Endothelial cell of hepatic sinusoid (primary cell): ENCODE results near the gene UPK3B.
"Not testable (repeated sequence)": the region's sequence is repeated elsewhere in the genome, so short reads cannot be mapped to it uniquely, and the experiment has no call there.

Experiments used
- in situ Hi-C: cut with HindIII; loops from 2 replicates; pipeline ENCODE4 v1.10.0; 2017; ENCODE audit warnings: low sequenced_read_pairs

The UPK3B gene

DNA sequence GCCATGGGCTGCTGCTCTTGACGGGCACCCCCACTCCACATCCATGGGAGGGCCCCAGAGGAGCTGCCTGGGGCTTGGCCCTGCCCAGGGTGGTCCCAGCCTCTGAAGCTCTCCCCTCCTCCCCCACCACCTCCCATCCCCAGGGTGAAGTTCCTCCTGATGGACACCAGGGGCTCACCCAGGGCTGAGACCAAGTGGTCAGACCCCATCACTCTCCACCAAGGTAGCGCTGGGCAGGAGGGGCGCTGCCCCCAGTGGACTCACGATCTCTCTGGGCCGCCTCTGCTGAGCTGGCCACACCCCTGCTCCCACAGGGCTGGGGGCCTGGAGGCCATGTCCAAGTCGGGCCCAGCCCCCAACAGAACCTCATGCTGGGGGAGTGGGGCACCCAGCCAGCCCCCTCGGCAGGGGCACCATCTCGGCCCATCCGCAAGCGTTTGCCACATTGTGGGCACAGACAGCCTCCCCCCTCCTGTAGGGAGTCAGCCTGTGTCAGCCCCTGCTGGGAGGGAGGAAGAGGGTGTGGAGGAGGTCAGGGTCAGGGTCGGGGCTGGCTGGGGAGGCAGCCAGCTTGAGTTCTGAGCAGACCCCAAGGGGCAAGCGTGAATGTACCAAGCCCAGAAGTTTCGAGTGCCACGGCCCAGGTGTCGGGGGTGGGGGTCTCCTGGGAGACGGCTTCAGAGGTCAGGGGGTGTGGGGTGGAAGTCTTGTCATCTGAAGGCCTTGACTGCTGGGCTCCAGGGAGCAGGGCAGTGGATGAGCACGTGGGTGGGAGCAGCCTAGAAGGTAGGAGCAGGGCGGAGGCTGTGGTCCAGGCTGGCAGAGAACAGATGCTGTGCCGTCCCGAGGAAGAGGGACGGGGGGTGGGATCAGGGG, 2.8 kb downstream of the UPK3B start:
- in situ Hi-C loops = no loop called here

DNA sequence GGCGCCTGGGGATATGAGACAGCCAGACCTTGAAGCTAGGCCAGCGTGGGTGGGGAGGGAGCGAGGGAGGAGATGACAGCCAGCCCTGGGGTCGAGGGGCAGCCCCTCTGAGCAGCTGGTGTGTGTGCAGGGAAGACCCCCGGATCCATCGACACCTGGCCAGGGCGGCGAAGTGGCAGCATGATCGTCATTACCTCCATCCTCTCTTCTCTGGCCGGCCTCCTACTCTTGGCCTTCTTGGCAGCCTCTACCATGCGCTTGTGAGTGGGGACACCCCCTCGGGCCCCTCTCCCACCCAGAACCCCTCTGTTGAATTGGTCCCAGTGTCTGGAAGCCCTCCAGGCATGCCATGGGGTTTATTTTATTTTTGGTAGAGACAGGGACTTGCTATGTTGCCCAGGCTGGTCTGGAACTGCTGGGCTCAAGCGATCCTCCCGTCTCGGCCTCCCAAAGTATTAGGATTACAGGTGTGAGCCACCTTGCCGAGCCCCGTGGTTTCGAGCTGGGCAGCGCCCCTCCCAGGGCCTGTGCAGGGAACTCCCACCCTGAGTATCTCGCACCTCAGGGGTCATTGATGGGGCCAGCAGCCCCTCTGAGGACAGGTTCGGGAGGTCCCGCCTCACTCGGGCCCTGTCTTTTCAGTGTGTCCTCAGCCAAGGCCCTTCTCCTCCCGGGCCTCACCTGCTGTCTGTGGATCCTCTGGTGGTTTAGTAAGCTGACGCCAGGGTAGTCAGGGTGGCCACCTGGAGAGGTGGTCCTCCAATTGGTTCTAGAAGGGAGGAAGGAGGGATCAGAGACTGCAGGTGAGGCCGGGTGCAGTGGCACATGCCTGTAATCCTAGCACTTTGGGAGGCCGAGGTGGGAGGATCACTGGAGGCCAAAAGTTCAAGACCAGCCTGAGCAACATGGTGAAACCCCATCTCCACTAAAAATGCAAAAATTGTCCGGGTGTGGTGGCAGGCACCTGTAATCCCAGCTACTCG, 3.8 kb downstream of the UPK3B start:
- in situ Hi-C loops = no loop called here

DNA sequence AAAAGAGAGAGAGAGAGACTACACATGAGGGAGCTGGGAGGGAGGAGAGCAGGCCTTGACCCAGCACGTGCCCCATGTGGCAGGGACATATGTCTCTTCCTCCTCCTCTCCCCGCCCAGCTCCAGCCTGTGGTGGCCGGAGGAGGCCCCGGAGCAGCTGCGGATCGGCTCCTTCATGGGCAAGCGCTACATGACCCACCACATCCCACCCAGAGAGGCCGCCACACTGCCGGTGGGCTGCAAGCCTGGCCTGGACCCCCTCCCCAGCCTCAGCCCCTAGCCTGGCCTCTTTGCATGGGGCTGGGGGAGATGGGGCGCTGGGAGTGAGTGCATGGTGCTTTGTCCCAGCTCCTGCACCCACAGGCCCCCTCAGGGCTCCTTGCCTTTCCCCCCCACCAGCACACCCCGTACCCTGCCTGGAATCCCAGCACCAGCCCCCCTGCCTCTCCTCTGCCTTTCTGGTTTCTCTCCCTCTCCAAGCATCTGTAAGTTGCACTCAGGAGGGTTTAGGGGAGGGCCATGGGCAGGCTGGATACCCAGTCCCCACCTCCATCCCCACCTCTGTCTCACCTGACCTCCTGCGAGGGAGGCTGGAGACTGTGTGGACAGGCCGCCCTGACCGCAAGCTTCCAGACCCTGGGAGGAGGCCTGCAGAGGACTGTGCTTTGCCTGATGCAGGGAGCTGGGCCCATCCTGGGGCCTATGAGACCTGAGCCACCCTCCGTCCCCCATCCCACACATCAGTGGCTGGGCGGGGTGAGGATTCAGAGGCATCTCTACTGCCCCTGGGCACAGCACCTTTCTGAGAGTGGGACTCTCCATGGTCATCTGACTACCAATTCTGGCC, 4.8 kb downstream of the UPK3B start:
- in situ Hi-C loops = no loop called here

- in situ Hi-C loops = no loop called here
These were observed 5.7 kb downstream of the UPK3B start for GRCh38 chr7:76515999-76516443.

DNA sequence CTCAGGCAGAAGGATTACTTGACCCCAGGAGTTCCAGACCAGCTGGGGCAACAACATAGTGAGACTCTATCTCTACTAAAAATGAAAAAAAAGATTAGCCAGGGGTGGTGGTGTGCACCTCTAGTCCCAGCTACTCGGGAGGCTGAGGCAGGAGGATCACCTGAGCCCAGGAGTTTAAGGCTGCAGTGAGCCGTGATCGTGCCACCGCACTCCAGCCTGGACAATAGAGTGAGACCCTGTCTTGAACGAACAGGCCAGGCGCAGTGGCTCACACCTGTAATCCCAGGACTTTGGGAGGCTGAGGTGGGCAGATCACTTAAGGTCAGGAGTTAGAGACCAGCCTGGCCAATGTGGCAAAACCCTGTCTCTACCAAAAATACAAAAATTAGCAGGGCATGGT, 6.6 kb downstream of the UPK3B start:
- in situ Hi-C loops = not testable (repeated sequence)

DNA sequence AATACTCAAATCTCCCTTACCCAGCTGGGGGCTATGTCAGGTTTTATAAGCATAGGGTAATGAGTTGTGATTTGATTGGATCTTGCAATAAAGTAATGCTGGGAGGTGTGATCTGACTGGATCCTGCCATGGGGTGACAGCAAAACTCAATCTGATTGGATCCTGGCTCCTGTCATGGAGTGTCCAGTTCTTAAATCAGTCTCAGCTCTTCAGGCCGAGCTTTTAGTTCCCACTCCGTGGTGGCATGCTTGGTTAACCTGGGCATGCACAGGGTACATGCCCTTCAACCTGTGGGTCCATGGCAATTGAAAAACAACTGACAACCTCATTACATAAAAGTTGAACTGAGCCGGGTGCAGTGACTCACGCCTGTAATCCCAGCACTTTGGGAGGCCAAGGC, 15.8 kb downstream of the UPK3B start:
- in situ Hi-C loops = not testable (repeated sequence)

DNA sequence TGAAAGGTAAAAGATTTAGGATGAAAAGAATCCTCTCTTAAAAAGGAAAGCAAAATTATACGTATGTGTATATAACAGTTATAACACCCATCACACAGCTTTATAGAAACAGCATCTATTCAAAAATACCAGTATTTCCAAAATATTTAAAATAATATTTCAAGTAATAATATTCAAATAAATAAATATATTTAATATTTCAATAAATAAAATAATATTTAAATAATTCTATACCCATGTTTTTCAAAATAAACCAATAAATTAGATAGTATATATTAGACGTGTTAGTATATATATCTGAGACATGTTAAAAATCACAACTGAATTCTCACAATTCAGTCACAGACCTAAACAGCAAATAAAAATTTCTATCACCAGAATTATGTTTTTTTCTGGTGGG, 21.3 kb downstream of the UPK3B start:
- in situ Hi-C loops = not testable (repeated sequence)

GRCh38 chr7:76543197-76543596, 32.8 kb downstream of the UPK3B start, which contains the start of gene SPDYE16:
TSS of gene SPDYE16 (minus strand) at chr7:76543297. CDS start at chr7:76541459, 1,838 bp downstream.
- in situ Hi-C loops = not testable (repeated sequence)

GRCh38 chr7:76549025-76549854, 38.9 kb downstream of the UPK3B start:
- in situ Hi-C loops = not testable (repeated sequence)

DNA sequence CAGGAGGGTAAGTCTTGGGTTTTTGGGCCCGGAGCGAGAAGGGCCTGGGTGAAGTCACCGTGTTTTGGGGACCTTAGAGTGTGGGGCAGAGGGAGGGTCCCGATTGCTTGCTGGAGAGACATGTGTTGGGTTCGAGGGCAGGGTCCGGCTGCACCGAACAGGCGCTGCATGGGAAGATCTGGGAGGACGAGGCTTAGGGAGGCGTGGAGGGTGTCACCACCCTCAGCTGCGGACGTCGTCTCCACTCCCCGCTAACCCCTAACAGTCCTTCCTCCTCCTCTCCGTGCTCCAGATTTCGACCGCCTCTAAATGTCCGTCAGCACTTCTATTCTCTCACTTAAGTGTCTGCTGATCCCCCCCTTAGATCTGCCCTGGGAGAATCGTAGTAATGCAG, 39.5 kb downstream of the UPK3B start:
- in situ Hi-C loops = not testable (repeated sequence)

DNA sequence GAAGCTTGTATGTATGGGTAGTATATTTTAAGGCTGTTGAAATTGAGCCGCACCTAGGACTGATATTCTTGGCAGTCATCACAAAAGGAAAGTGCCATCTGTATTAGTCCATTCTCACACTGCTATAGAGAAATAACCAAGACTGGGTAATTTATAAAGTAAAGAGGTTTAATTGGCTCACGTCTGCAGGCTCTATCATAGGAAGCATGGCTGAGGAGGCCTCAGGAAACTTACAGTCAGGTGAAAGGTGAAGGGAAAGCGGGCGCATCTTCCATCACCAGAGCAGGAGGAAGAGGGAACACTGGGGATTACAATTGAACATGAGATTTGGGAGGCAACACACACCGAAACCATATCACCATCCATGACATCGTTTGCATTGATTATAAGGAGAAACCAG, 41.6 kb downstream of the UPK3B start:
- in situ Hi-C loops = not testable (repeated sequence)

DNA sequence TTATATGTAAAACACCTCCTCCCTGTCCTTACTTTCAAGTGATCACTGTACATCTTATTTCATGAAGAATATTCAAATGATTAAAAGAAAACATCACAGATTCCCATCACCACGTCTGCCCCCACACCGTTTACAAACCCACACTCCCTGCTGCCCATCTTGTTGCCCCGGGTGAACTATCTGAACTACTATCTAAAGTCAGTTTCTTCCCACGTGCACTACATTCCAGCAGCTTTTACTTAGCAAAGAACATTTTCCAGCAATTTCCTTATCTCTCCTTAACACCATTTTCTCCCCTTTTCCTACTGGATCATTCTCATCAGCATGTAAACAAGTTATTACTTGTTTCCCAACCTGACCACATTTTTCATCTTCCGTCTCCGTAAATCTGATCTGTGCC, 49.3 kb downstream of the UPK3B start:
- in situ Hi-C loops = not testable (repeated sequence)

DNA sequence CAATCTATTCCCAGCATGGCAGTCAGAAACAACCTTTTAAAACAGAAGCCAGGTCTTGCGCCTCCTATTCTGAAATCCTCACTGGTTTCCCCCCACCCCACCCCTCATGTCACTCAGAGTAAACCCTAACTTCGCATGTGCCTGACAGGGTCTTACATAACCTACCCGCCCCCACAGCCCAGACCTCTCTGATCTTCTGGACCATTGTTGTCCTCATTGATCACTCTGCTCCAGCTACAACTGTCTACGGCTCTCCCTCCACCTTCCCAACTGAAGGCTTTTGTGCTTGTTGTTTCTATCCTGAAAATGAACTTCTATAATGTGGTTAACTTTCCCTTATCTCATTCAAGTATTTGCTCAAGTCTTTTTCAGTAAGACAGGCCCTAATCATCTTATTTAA, 49.8 kb downstream of the UPK3B start:
- in situ Hi-C loops = not testable (repeated sequence)

DNA sequence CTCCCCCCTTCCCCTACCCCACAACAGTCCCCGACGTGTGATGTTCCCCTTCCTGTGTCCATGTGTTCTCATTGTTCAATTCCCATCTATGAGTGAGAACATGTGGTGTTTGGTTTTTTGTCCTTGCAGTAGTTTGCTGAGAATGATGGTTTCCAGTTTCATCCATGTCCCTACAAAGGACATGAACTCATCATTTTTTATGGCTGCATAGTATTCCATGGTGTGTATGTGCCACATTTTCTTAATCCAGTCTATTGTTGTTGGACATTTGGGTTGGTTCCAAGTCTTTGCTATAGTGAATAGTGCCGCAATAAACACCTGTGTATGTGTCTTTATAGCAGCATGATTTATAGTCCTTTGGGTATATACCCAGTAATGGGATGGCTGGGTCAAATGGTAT, 51.0 kb downstream of the UPK3B start:
- in situ Hi-C loops = not testable (repeated sequence)

DNA sequence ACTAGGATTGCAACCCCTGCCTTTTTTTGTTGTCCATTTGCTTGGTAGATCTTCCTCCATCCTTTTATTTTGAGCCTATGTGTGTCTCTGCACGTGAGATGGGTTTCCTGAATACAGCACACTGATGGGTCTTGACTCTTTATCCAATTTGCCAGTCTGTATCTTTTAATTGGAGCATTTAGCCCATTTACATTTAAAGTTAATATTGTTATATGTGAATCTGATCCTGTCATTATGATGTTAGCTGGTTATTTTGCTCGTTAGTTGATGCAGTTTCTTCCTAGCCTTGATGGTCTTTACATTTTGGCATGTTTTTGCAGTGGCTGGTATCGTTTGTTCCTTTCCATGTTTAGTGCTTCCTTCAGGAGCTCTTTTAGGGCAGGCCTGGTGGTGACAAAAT, 54.6 kb downstream of the UPK3B start:
- in situ Hi-C loops = not testable (repeated sequence)
